Aorta (tissue), 5 donors: ENCODE measurements around the gene ATP9B. TPM values are rescaled to one million over a fixed set of nuclear protein-coding genes. Genes with fewer than 3 reads are reported as not detected.

ENCODE experiments used
- ATAC-seq: fragments of 200-7000 bp; cut with Tn5 transposase; one replicate; pipeline ENCODE4 v1.9.1; 2022; ENCODE audit warnings: moderate library complexity; ENCODE audit not compliant: low FRiP score
- DNase-seq, 2 donors: peaks; one replicate each; pipeline ENCODE4 v3.0.0-alpha.2; 2020
- H3K27ac ChIP-seq, 2 donors: one replicate each; pipeline ENCODE4 v1.5.1; 2013; ENCODE audit warnings: low read length in 2 of 2, mild to moderate bottlenecking in 2 of 2, moderate library complexity in 2 of 2, control low read depth in 1 of 2, inconsistent platforms in 1 of 2, low read depth in 1 of 2
- H3K27me3 ChIP-seq, 2 donors: one replicate each; pipeline ENCODE4 v1.6.1; 2013; ENCODE audit warnings: control low read depth in 1 of 2, low read length in 1 of 2, mild to moderate bottlenecking in 1 of 2, moderate library complexity in 1 of 2; ENCODE audit not compliant: insufficient read depth in 2 of 2, control insufficient read depth in 1 of 2
- H3K36me3 ChIP-seq, 2 donors: one replicate each; pipeline ENCODE4 v1.6.1; 2013; ENCODE audit warnings: control low read depth in 1 of 2, low read length in 1 of 2, mild to moderate bottlenecking in 1 of 2; ENCODE audit not compliant: insufficient read depth in 2 of 2, control insufficient read depth in 1 of 2
- H3K4me1 ChIP-seq, 2 donors: one replicate each; pipeline ENCODE4 v1.6.1; 2013; ENCODE audit warnings: low read length in 2 of 2, control low read depth in 1 of 2, mild to moderate bottlenecking in 1 of 2, moderate library complexity in 1 of 2; ENCODE audit not compliant: insufficient read depth in 2 of 2, control insufficient read depth in 1 of 2
- H3K4me3 ChIP-seq, 2 donors: one replicate each; pipeline ENCODE4 v1.5.1; 2013; ENCODE audit warnings: low read length in 2 of 2, control low read depth in 1 of 2, mild to moderate bottlenecking in 1 of 2
- H3K9me3 ChIP-seq: one replicate; pipeline ENCODE4 v1.6.1; 2013; ENCODE audit warnings: mild to moderate bottlenecking, low read length; ENCODE audit not compliant: control insufficient read depth
- WGBS, 2 donors: extraction: QIAGEN DNeasy Blood & Tissue Kit; methylation state at CpG; one replicate each; pipeline ENCODE4 v1.1.7; 2013; 5-methylcytosine and 5-hydroxymethylcytosine counted together
- intact Hi-C, 2 donors: fragments of 100-400 bp; cut with DNase I; formaldehyde crosslinking; loops; one replicate each; pipeline versions ENCODE4 v1.14.2 to v1.15.0; 2022
- polyA plus RNA-seq, 2 donors: library from polyadenylated mRNA; stranded (reverse); fragments of 200-250 nt; gene quantifications; one replicate each; pipeline ENCODE4 v1.2.3, GENCODE V29; 2013
- total RNA-seq, 2 donors: library from RNA; stranded (reverse); fragmentation: NEBNext Ultra II Directional; extraction: Animal tissue kit (Norgen Biotek cat#: 25700); gene quantifications; one replicate each; pipeline ENCODE4 v1.2.1, GENCODE V29; 2021
- donor health status: healthy with polysubstance abuse.
- donor health status: Bipolar disorder and iron deficiency.
- donor health status: DM: no; HTN: no; CAD: no.
- donor health status: DM: no; HTN: no; CAD: no.
- donor health status: DM: yes; HTN: yes; CAD: no.

The ATP9B gene
- total and polyA plus RNA-seq, 4 donors: 2.3 to 55.3 (median 30.5) TPM

DNA sequence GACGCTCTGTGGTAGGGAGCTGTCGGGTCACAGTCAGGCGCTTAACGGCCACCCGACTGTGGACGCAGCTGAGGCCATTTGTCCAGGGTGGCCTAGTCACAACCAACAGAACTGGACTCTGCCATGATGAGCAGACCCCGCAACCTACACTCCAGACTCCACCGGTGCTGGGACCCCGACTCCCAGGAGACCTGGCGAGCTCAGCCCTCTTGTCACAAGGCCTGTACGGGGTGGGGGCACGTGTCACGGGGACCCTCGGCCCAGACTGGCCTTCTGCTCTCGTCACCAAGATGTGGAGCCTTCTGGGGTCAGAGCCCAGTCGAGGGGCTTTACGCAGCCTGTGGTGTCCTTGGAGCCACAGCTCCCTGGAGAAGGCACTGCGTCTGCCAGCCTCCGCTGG, 349.0 kb downstream of the ATP9B start:
- no peak for ATAC-seq

DNA sequence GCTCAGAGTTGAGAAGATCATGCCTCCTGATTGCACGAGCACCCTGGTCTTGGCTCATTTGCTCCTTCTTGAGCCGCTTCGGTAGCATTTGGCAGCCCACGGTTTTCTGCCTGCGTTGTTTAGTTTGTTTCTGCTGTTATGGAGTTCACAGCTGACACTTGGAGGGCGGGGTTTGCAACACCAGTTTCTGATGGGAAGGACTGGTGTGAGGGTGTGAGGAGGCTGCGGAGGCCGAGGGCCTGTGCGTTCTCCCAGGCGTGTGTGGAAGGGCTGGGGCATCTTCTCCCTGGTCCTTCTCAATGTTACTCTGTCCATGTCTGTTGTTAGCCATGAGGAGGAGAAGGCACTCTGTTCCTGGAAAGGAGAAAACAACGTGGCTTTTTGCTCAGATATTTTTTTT, 349.4 kb downstream of the ATP9B start:
- H3K4me1 ChIP-seq: no peaks in the 10 kb centered on the region
- intact Hi-C loops: no loop called here
- 88 to 91% methylated on average over 11 of the region's 11 CpGs for WGBS, 2 donors
- H3K36me3 ChIP-seq: peaks cover 0 to 3% of the 10 kb centered on the region in 2 donors
- H3K27me3 ChIP-seq: no peaks in the 10 kb centered on the region
- DNase-seq (no peak), ATAC-seq (no peak)
- no peaks in the 10 kb centered on the region for H3K9me3 ChIP-seq
- H3K27ac ChIP-seq: no peak overlapping the region
- H3K4me3 ChIP-seq: no peak overlapping the region

More for the DNA sequence above, 349.0 kb downstream of the ATP9B start:
- no peaks in the 10 kb centered on the region for H3K4me1 ChIP-seq
- H3K27ac ChIP-seq: no peak overlapping the region
- intact Hi-C loops: no loop called here
- H3K4me3 ChIP-seq: no peak overlapping the region
- H3K36me3 ChIP-seq: peaks cover 0 to 3% of the 10 kb centered on the region in 2 donors
- H3K27me3 ChIP-seq: no peaks in the 10 kb centered on the region
- 96 to 98% methylated on average over 19 of the region's 19 CpGs for WGBS, 2 donors
- no peak for DNase-seq
- no peaks in the 10 kb centered on the region for H3K9me3 ChIP-seq

DNA sequence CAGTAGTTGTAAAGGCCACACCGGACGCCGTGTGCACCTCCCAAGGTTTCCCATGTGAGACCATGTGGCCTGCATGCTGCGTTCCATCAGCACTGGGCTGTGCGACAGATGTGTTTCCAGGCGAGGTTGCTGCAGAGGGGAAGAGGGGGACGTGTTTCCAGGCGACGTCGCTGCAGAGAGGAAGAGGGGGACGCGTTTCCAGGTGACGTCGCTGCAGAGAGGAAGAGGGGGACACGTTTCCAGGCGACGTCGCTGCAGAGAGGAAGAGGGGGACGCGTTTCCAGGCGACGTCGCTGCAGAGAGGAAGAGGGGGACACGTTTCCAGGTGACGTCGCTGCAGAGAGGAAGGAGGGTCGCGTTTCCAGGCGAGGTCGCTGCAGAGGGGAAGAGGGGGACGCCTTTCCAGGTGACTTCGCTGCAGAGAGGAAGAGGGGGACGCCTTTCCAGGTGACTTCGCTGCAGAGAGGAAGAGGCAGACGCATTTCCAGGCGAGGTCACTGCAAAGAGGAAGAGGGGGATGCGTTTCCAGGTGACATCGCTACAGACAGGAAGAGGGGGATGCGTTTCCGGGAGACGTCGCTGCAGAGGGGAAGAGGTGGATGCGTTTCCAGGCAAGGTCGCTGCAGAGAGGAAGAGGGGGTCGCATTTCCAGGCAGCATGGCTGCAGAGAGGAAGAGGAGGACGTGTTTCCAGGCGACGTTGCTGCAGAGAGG, 351.0 kb downstream of the ATP9B start:
- DNase-seq (no peak), ATAC-seq (no peak)
- H3K4me1 ChIP-seq: no peaks in the 10 kb centered on the region
- H3K9me3 ChIP-seq: no peaks in the 10 kb centered on the region
- no peaks in the 10 kb centered on the region for H3K36me3 ChIP-seq
- H3K27me3 ChIP-seq: no peaks in the 10 kb centered on the region
- H3K27ac ChIP-seq: no peak overlapping the region
- H3K4me3 ChIP-seq: no peak overlapping the region
- WGBS, 2 donors: 95% methylated on average over 48 of the region's 48 CpGs
- intact Hi-C loops: no loop called here

DNA sequence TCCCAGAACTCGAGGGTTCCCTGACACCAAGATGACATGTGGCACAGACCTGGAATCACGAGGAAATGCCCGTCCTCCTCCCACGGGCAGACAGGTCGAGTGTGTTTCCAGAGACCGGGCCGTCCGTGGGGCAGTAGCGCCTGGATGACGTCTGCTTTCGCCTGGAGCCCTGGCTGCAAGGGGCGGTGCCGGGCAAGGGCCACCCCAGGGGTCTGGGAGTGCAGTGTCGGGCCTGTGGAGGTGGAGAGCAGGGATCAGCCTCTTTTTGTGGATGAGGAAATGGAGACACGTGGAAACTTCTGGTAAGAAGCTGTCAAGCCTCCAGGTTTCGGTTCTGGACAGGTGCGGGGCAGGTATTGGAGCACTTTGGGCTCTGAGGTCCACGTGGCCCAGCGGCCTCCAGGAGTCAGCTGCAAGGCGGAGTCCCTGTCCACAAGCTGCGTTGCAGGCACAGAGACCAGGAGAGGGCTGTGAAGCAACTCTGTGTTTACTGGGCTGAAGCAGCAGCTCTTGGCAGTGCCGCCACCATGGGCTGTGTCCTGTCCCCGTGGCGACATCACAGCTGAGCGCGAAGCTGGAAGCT, 352.2 kb downstream of the ATP9B start:
- intact Hi-C loops: no loop called here
- no peaks in the 10 kb centered on the region for H3K27me3 ChIP-seq
- H3K4me3 ChIP-seq: no peak overlapping the region
- DNase-seq: no peak
- H3K9me3 ChIP-seq: no peaks in the 10 kb centered on the region
- no peak overlapping the region for H3K27ac ChIP-seq
- WGBS, 2 donors: 93 to 94% methylated on average over 26 of the region's 26 CpGs
- H3K4me1 ChIP-seq: no peaks in the 10 kb centered on the region
- ATAC-seq: no peak
- no peaks in the 10 kb centered on the region for H3K36me3 ChIP-seq

DNA sequence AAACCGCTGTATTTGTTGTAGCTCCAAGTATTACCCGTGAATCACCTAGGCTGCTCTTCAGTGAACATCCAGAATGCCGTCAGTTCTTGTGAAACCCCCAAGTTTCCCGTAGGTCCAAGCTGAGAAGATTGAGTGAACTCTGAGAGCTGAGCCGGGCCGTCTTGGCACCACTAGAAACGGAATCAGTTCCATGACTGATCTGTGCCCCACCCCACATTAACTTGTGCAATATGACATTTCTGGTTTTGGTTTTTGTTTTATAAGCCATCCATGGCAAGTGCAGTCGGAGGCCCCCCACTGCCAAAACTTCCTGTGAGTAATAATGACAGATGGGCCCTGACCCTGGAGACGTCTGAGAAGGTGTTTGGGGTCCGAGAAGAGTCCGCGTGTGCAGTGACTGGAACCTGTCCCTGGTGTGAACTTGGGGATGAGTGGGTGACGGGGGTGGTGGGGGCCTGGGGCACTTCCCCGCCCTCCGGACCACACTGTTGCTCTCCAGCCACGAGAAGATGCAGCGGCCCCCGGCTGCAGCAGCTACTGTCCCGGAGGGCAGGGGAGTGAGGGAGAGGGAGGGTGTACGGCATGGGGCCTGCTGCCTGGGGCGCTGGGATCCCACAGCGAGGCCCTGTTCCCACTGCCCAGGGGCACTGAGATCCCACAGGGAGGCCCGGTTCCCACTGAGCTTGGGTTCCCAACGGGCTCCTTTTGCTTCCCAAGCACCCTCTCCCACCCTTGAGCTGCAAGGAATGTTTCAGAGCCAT, 353.0 kb downstream of the ATP9B start:
- DNase-seq (no peak), ATAC-seq (no peak)
- Histone ChIP-seq H3K4me1 (no peaks in the 10 kb centered on the region), H3K36me3 (no peaks in the 10 kb centered on the region), H3K27ac (no peak overlapping the region), H3K27me3 (no peaks in the 10 kb centered on the region), H3K4me3 (no peak overlapping the region), H3K9me3 (no peaks in the 10 kb centered on the region)
- 95% methylated on average over 24 of the region's 24 CpGs for WGBS, 2 donors
- intact Hi-C loops: no loop called here

DNA sequence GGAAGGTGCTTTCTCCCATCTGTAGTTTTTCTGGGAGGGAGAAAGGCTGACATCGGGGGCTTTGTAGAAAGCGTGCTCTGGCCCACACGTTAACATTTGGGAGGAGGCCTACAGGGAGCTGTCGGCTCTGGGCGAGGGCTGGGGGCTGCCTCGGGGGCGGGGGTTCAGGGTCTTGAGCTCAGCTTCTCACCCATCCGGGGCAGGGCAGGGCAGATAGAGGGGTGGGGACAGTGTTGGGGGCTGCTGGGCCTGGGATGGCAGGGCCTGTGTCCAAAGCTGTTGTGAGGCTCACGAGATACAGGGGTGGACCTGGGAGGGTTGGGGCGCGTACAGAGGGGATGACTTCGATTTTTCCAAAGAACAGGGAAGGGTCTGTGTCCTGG, 353.6 kb downstream of the ATP9B start:
- Histone ChIP-seq H3K27ac (no peak overlapping the region), H3K36me3 (no peaks in the 10 kb centered on the region), H3K4me1 (no peaks in the 10 kb centered on the region), H3K9me3 (no peaks in the 10 kb centered on the region), H3K4me3 (no peak overlapping the region), H3K27me3 (no peaks in the 10 kb centered on the region)
- intact Hi-C loops: no loop called here
- no peak for ATAC-seq
- WGBS, 2 donors: 91 to 95% methylated on average over 12 of the region's 12 CpGs
- DNase-seq: no peak

DNA sequence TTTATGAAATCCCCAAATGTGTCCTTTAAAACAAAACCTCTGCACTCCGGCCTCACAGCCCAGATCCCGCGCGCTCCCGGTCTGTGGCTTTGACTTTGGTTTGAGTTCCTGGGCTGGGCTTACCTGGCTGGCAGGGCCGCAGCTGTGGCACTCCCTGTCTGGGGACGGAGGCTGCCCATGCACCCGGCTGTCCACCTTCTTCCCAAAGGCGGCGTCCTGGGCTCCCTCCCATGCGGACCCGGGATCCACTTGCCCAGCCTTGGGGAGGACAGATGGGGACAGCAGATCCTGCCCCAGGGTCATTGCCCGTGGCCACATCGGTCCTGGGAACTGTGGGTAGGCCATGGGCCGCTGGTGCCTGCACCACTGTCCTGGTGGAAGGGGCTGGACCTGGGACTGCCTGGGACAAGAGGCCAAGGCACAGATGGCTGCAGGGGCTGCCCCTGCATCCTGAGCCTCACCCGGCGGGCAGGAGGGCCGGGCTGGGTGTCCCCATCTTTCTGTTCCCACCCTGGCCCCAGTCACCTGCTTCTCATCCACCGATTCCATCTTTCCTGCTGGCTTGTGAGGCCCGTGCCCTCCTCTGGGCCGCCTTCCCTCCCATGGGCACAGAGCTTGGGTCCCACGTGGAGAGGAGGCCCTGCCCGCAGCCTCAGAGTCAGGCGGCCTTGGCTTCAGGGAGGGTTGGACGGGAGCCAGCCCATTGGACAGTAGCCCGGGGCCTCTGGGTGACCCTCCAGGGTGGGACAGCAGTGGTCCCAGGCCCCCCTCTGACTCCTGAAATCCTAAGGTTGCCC, 354.2 kb downstream of the ATP9B start:
- peak; percentile 28 for ATAC-seq
- no peaks in the 10 kb centered on the region for H3K4me1 ChIP-seq
- no peaks in the 10 kb centered on the region for H3K36me3 ChIP-seq
- 89% methylated on average over 26 of the region's 26 CpGs for WGBS, 2 donors
- intact Hi-C loops: no loop called here
- DNase-seq: no peak
- H3K9me3 ChIP-seq: no peaks in the 10 kb centered on the region
- no peak overlapping the region for H3K27ac ChIP-seq
- H3K4me3 ChIP-seq: no peak overlapping the region
- no peaks in the 10 kb centered on the region for H3K27me3 ChIP-seq

DNA sequence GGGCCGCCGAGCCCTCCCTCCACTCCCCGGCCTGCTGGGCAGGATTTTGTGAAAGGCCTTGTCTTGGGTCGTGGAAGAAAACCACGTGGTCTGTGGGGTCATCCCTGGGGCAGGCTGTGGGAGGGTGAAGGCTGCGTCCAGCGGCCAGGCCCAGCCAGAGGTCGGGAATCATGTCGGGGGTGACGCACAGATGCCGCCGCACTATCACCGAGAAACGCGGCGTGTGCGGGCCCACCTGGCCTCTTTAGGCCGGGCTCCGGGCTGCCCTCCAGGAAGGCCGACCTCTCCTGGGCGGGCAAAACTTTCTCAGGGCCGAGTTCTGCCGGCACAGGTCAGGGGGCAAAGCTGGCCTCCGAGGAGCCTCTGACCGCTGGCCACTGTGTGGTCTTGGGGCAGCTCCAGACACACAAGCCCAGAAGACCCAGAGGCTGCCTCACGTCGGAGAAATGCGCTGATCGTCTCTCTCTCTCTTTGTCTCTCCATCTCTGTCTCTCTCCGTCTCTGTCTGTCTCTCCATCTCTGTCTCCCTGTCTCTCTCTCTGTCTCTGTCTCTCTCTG, 354.9 kb downstream of the ATP9B start:
- H3K4me3 ChIP-seq: no peak overlapping the region
- H3K27ac ChIP-seq: no peak overlapping the region
- WGBS, 2 donors: 89 to 91% methylated on average over 30 of the region's 30 CpGs
- no peaks in the 10 kb centered on the region for H3K4me1 ChIP-seq
- intact Hi-C loops: no loop called here
- no peaks in the 10 kb centered on the region for H3K9me3 ChIP-seq
- H3K27me3 ChIP-seq: no peaks in the 10 kb centered on the region
- peak in 1 of 2 donors; percentile 73 for DNase-seq
- H3K36me3 ChIP-seq: no peaks in the 10 kb centered on the region
- ATAC-seq: peak; percentile 78
